Stimulated activated CD4-positive, alpha-beta T cell treated with anti-CD3 and anti-CD28 coated beads, Interleukin-4, amount 100 ng/mL, for 4 hours (primary cell): Measurements from ENCODE around the gene ROPN1.
"Not testable (repeated sequence)": the region's sequence is repeated elsewhere in the genome, so short reads cannot be mapped to it uniquely, and the experiment has no call there.

ENCODE experiments used
- DNase-seq, 2 experiments: peaks; one replicate each; pipeline ENCODE4 v3.0.0-alpha.2; 2020

Gene ROPN1

GRCh38 chr3:123993818-123994217, 1.9 kb upstream of the ROPN1 start:
- no peak for DNase-seq

- no peak for DNase-seq
Measured at GRCh38 chr3:123986427-123986826, 5.5 kb downstream of the ROPN1 start.

- DNase-seq, result no peak
Measured at GRCh38 chr3:123984957-123985356, 7.0 kb downstream of the ROPN1 start.

GRCh38 chr3:123984350-123984749, 7.6 kb downstream of the ROPN1 start:
- no peak for DNase-seq

GRCh38 chr3:123981317-123981716, 10.6 kb downstream of the ROPN1 start:
- not testable (repeated sequence) for DNase-seq

- no peak for DNase-seq
Measured at GRCh38 chr3:123980539-123980938, 11.4 kb downstream of the ROPN1 start.

GRCh38 chr3:123979525-123980501, 12.1 kb downstream of the ROPN1 start:
- not testable (repeated sequence) for DNase-seq

- DNase-seq, result not testable (repeated sequence)
Measured at GRCh38 chr3:123976904-123977303, 15.0 kb downstream of the ROPN1 start.

- DNase-seq, result not testable (repeated sequence)
Measured at GRCh38 chr3:123976181-123976898, 15.6 kb downstream of the ROPN1 start.

- not testable (repeated sequence) for DNase-seq
Measured at GRCh38 chr3:123975030-123975429, 16.9 kb downstream of the ROPN1 start.

- no peak for DNase-seq
Measured at GRCh38 chr3:123971406-123971805, 20.5 kb downstream of the ROPN1 start.

GRCh38 chr3:123967260-123967659, 24.7 kb downstream of the ROPN1 start:
- DNase-seq, result not testable (repeated sequence)

- not testable (repeated sequence) for DNase-seq
Measured at GRCh38 chr3:123966799-123967198, 25.1 kb downstream of the ROPN1 start.

- DNase-seq, result not testable (repeated sequence)
Measured at GRCh38 chr3:123964793-123965192, 27.1 kb downstream of the ROPN1 start.

GRCh38 chr3:123961508-123961856, 30.4 kb downstream of the ROPN1 start:
- no peak for DNase-seq

- DNase-seq, result peak; percentile 64 to 72
Measured at GRCh38 chr3:123960781-123961507, 31.0 kb downstream of the ROPN1 start, which contains the start of gene CCDC14. TSS of gene CCDC14 (minus strand) at chr3:123961229. CDS start at chr3:123961173, 56 bp downstream.

GRCh38 chr3:123953735-123954134, 38.2 kb downstream of the ROPN1 start:
- no peak for DNase-seq

- DNase-seq, result no peak
Measured at GRCh38 chr3:123952844-123953520, 38.9 kb downstream of the ROPN1 start.

- no peak for DNase-seq
Measured at GRCh38 chr3:123951522-123952447, 40.1 kb downstream of the ROPN1 start.

GRCh38 chr3:123949641-123950040, 42.3 kb downstream of the ROPN1 start:
- no peak for DNase-seq

- no peak for DNase-seq
Measured at GRCh38 chr3:123948449-123948848, 43.5 kb downstream of the ROPN1 start.
